Endometrium (tissue), 2 donors: ENCODE results near the gene ANKRD52.
A peak's percentile ranks its signal among the peaks of the same experiment; 100 is the strongest.
"Not testable (repeated sequence)": the region's sequence is repeated elsewhere in the genome, so short reads cannot be mapped to it uniquely, and the experiment has no call there.

ENCODE experiments used
- FAIRE-seq: peaks from 2 replicates; lab custom pipeline; 2012; peaks lifted over from hg19 to GRCh38; lab: Jason Lieb, UNC
- donor health status: control.
- donor health status: control.

ANKRD52 gene

DNA sequence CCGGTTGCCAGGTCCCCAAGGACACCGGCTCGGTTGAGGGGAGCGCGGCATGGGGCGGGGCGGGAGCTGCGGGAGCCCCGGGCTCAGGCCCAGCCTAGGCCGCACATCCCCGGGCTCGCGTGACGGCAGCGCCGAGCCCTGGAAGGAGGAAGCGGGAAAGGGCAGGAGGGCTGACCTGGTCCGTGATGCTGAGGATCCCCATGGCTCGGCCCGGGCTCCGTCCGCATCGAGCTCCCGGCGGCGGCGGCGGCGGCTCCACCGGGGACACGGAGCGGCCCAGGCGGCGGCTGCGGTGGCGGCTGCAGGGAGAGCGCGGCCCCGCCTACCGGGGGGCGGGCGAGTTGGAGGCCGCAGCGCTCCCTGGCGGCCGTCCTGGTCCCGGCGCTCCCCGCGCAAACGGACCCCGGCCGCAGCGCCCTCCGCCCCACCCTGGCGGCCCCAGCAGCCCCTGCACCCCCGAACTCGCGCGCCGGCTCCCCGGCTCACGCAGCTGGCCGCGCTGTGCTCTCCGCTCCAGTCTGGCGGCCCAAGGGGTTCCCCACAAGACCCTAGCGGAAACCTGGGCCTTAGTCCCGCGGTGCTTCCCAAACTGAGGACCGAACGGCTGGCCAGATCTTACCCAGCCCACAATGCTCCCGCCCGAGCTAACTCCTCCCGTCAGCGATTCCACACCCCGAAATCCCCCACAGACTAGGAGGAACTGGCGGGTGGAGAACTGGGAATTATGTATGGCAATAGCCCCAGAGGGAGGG lies at the start of gene ANKRD52:
ANKRD52 (minus strand) TSS at position 317 of the 752 bp plus-strand sequence; CDS start at position 202, 115 bp downstream.
- no peak for FAIRE-seq

DNA sequence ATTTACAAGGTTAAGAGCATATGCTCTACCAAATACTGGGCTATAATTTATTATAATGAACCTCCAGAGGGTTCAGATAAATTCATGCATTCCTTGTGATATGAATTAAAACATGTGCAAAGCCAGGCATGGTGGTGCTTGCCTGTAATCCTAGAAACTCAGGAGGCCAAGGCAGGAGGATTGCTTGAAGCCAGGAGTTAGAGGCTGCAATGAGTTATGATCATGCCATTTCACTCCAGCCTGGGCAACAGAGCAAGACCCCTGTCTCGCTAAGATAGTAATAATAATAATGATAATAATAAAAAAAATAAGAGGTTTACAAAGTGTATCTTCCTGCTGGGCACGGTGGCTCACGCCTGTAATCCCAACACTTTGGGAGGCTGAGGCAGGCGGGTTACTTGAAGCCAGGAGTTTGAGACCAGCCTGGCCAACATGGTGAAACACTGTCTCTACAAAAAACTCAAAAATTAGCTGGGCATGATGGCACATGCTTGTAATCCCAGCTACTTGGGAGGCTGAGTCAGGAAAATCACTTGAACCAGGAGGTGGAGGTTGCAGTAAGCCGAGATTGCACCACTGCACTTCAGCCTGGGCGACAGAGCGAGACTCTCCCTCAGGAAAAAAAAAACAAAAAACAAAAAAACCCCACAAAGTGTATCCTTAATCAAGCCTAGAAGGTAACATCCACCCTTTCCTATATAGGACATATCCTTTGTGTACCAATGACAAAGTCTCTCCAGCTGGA lies 49.2 kb upstream of the ANKRD52 start:
- FAIRE-seq: no peak

DNA sequence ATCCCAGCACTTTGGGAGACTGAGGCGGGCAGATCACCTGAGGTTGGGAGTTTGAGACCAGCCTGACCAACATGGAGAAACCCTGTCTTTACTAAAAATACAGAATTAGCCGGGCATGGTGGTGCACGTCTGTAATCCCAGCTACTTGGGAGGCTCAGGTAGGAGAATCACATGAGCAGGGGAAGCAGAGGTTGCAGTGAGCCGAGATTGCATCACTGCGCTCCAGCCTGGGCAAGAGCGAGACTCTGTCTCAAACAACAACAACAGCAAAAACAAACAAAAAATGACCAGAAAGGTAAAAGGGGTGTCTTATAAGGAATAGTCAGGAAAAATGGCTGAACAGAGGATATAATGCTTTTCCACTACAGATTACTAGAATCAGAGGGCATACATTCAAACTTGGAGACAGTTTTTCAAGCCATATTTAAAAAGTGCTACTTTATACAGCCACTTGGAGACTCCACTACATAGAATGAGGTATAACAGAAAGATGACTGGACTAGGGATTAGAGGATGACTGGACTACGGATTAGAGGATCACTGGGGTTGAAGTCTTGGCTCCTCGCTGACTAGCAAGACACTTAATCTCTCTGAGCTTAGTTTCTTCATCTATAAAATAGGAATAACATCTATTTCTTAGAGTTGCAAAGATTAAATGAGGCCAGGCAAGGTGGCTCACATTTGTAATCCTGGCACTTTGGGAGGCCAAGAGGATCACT lies 46.8 kb upstream of the ANKRD52 start:
- no peak for FAIRE-seq

DNA sequence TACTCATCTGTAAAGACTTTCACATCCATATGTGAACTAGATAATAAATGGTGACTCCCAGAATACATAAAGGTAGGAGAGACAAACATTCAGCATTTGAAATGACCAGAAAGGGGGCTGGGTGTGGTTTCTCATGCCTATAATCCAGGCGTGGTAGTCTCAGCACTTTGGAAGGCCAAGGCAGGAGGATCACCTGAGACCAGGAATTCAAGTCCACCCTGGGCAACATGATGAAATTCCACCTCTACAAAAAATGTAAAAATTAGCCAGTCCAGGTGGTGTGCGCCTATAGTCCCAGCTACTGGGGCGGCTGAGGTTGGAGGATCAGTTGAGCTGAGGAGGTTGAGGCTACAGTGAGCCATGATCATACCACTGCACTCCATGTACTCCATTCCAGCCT lies 46.1 kb upstream of the ANKRD52 start:
- FAIRE-seq: no peak

DNA sequence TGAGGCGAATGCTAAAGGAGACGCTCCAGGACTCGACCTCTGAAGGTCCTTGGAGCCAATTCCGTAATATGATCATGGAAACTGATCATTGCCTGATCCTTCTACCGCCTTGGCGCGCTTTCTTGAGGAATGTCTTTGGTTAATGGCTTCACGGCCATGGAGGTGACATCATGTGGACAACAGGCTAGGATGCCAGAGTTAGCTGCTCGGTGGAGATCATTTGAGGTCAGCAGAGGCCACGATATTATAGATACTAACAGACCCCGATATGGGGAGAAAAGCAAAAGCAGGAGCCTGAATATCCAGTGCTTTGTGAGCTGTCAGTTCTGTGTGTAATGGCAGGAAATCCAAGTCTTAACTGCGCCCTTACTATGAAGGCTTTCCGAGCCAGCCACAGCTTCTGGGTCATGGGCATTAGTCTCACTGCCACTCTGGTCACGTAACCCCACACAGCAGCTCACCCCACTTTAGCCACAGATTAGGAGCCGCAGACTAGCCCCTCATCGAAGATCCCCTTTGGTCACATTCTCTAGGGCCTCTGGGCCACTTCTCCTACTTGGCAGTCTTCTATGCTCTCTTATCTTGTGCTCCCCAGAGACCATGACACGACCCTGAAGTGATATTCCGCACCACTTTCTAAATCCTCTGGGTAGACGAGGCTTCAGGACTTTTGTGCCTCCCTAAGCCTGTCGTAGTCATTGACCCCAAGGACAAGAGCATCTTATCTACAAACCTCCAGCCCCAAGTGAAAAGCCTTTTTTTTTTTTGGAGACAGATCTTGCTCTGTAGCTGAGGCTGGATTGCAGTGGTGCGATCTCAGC lies 42.7 kb upstream of the ANKRD52 start:
- no peak for FAIRE-seq

DNA sequence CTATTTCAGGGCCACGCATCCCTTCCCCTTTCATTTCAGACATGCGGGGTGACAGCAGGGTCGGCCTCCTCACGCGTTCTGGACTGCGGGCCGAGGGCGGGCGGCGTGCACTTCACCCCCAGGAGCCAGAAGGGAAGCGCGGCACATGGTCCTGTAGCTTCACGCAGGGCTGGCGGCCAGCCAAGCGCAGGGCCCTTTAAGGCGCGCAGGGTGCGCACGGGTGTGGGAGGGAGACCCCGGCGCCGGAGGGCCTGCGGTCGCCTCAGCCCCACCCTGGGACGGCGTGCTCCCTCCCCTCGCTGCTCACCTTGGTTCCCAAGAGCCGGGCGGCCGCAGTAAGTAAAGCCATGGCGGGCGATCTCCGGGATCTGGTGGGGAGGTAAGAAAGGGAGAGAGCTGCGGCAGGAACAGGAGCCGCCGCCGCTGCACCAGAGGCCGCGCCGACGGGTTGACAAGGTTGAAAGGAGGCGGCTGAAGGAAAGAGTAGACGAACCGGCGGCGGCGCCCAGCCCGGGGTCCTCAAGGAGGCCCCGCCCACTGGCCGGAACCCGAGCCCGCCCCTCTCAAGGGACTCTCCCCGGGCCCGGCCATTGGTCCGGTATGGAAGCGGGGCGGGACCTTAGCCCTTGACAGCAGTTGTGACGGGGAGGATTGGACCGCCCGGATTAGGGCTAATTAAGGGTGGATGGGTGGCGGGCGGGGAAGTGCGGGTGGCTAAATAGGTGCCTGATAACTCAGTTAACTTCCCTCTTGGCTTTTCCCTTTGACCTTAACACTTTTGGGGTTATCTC lies 41.9 kb upstream of the ANKRD52 start, which contains the start of gene CS:
CS (minus strand) TSS at position 478 of the 791 bp plus-strand sequence; CDS start at position 349, 129 bp downstream.
- FAIRE-seq: peak; percentile 81

DNA sequence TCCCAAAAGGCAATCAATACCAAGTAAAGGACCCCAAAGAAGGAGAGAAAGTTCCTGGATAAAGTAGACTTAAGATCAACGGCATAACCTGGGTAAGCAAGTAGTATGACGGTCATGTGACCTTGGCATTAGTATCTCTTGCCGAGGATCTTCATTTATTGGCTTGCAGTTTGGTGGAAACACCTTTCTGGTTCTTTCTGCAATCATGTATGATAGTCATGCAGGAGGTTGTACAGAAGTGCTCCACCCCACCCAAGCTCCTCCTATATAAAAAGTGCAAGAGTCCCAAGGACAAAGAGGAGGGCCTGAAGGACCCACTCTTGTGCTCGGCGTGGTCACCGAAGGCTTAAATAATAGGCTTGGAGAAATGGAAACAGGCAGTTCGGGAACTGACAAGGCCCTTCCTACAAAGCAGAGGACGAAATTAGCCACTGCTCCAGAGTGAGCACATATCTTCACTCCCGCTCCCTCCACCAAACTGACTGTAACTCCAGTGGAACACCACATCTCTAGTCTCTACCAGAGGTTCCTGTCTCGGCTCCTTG lies 41.2 kb upstream of the ANKRD52 start:
- FAIRE-seq: no peak

DNA sequence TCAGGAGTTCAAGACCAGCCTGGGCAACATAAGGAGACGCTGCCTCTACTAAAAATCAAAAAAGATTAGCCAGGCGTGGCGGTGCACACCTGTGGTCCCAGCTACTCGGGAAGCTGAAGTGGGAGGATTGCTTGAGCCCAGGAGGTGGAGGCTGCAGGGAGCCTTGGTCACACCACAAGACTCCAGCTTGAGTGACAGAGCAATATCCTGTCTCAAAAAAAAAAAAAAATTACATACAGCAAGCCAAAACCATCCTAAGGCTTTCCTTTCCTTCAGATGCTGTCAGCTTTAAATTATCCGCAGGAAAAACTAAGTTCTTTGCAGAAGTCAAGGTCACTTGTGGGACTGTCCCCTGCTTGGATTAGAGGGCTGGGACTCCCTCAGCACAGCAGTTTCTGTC lies 40.6 kb upstream of the ANKRD52 start:
- no peak for FAIRE-seq

DNA sequence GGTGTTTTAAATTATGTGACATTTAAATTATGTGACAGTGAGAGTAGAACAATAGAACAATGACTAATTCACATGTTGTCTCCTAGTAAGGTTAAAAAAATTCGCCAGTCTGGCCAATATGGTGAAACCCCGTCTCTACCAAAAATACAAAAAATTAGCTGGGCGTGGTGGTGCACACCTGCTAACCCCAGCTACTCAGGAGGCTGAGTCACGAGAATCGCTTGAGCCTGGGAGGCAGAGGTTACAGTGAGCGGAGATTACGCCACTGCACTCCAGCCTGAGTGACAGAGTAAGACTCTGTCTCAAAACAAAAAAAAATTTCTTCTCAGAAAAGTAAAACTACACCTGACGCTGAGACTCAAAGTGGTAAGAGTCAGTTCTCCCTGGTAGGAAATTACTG lies 39.2 kb upstream of the ANKRD52 start:
- FAIRE-seq: no peak

DNA sequence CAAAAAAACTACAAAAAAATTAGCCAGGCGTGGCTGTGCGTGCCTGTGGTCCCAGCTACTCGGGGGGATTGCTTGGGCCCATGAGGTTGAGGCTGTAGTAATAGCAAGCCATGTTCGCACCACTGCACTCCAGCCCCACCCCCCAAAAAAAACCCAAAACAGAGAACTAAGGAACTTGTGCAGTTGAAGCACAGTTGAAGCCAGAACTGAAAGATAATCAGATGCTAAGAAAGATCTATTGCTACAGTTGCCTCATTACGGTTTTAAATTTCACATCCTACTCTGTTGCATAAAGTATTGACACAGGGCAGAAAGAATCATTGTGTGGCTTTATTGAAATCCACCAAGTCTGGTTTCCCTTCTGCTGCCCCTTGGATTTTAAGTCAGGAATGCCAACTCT lies 38.1 kb upstream of the ANKRD52 start:
- FAIRE-seq: no peak

DNA sequence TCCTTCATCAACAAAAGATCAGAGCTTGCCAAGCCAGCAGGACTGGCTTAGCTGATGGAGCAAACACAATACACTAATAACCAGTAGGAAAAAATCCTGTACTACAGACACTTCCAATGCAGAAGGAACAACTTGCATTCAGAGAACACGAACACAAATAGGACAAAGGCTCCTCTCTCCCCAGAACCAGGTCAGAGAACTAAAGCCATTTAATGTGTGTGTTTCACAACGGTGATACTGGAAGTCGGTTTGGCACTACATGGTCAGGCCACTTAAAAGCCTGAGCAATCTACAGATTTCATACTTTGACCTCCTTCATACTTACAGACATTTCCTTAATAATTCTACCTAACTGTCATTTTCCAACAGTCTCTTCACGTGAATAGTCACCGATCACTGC lies 35.6 kb upstream of the ANKRD52 start:
- FAIRE-seq: no peak

DNA sequence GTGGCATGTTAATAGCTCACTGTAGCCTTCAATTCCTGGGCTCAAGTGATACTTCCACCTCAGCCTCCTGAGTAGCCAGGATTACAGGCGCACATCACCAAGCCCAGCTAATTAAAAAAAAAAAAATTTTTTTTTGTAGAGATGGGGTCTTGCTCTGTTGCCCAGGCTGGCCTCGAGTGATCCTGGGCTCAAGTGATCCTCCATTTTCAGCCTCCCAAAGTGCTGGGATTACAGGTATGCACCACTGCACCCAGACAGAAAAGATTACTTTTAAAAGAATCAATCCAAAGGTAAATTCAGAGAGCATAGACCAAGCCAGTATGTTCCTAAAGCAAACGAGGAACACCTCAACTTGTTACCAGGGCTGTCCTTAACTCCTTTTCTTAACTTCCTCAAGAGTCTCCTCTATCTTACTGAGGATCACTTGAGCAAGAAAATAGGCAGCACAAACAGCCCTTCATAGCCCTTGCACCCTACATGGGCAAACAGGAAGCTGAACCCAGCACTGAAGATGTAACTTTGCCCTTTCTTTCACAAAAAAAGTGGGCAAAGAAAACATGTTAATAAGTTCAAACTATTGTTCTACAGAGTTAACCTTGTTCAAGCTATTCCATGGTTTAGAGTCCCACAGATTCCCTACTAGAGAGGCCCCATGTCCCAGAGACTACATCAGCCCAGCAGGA lies 30.7 kb upstream of the ANKRD52 start:
- FAIRE-seq: no peak

DNA sequence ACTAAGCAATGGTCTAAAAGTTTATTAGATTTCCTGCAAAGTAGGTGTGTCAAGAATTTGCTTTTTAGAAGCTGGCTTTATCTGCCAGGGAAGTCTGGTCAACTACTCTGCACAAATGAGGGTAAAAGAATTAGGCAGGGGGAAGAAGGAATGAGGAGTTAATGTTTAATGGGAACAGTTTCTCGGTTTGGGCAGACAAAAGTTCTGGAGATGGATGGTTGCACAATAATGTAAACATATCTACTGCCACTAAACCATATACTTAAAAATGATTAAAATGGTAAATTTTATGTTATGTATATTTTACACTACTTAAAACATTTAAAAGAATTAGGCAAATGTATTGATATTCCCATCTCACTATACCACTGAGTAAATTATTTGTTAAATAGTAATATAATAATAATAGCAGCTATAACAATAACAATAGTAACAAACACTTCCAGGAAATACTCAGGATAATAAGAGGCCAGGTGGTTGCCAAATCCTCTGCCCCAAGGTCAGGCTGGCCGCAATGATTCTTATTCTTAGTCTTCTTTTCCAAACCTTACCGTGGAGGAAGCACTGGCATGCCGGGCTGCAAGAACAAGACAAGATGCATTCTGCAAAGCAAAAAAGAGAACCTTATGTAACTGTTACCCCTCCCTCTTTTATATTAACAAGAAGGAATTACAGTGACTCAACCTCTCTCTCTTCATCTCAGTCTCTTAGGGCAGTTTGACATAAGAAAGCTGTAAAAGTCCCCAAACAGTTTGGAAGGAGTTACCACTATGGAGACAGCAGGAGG lies 28.1 kb upstream of the ANKRD52 start:
- no peak for FAIRE-seq

DNA sequence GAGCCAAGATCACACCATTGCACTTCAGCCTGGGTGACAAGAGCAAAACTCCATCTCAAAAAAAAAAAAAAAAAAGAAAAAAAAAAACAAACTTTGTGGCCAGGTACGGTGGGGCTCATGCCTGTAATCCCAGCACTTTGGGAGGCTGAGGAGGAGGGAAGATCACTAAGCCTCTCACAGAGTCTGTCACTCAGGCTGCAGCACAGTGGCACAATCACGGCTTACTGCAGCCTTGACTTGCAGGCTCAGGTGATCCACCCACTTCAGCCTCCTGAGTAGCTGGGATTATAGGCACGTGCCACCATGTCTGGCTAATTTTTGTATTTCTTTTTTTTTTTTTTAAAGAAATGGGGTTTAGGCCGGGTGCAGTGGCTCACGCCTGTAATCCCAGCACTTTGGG lies 26.1 kb upstream of the ANKRD52 start:
- FAIRE-seq: not testable (repeated sequence)

DNA sequence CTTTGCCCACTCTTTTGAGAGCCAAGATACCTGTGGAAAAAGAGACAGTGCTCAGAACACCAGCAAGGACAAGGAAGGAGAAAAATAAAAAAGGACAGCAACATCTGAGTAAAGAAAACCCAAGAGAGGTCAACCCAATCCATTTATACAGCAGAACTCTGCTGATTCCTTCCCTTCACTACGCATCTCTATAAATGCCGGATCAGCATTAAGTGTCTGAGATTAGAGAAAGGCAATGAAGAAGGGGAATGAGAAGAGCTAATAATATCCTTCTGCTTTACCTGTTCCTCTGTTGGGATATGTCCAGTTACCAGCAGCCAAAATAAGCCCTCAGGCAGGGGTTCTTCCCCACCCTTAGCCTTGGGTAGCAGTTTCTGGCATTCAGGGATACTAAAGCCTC lies 24.4 kb upstream of the ANKRD52 start:
- no peak for FAIRE-seq

DNA sequence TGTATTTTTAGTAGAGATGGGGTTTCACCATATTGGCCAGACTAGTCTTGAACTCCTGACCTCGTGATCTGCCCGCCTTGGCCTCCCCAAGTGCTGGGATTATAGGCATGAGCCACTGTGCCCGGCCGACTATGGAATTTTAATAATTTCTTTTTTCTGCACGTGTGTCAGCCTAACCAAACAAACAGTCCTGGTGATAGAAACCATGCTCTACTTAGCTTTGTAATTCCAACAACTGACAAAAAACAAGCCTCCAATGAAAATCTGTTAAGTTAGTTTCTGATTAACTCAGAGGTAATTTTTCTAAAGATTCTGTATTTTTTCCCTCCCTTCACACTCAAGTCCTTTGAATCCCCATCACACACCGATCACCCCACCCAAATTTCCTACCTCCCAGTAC lies 23.8 kb upstream of the ANKRD52 start:
- FAIRE-seq: no peak

DNA sequence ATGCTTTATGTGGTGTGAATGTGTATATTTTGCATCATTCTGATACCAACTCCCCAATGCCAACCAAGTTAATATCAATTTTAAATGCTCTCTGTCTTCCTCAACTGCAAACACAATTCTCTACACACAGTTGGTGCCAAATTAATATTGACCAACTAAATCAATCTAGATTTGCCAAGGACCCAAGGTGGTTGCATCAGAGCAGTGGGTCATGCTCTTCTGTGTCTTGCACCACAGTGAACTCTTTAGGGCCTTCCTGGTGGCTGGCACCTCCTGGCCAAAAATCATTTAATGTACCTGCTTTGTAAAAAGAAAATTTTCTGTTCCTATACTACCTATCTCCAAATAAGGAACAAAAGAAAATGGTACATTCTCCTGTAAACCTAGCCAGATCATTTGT lies 22.7 kb upstream of the ANKRD52 start:
- no peak for FAIRE-seq

DNA sequence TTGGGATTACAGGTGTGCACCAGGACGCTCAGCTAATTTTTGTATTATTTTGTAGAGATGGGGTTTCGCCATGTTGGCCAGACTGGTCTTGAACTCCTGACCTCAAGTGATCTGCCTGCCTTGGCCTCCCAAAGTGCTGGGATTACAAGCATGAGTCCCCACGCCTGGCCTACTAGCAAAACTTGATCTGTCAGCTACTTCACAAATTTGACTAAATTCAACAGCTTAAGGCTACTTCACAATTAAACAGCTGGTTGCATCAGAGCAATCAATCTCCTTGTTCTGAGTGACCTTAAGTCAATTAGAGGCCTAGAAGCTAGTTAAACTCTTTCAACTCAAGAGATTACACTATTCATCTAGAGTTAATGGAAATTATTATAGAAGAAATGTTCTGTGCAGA lies 20.7 kb upstream of the ANKRD52 start:
- FAIRE-seq: no peak

DNA sequence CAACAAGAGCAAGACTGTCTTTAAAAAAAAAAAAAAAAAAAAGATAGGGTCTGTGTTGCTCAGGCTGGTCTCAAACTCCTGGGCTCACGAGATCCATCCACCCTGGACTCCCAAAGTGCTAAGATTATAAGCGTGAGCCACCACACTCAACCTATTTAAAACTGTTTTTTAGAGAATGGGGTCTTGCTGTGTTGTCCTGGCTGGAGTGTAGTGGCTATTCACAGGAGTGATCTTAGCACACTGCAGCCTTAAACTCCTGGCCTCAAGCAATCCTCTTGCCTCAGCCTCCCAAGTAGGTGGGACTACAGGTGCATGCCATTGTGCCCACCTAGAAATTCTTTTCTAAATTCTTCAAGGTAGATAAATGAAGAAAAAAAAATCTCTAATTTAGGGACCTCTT lies 16.1 kb upstream of the ANKRD52 start:
- no peak for FAIRE-seq
